GM12864 (cell line): ENCODE results near the gene LYPD4.

Experiments
- DNase-seq: peaks from one replicate; pipeline ENCODE4 v3.0.0-alpha.2; 2011; ENCODE audit warnings: low read depth
- H3K4me3 ChIP-seq: 2 replicates; pipeline ENCODE4 v1.5.1; 2011; ENCODE audit warnings: mild to moderate bottlenecking, low read depth, low read length, control low read depth
- CTCF ChIP-seq: IDR thresholded peaks from 2 replicates; pipeline ENCODE4 v1.5.1; 2011; ENCODE audit warnings: low read depth, mild to moderate bottlenecking, moderate library complexity, low read length, control low read depth, inconsistent platforms; ENCODE audit errors: missing control alignments

LYPD4 gene

GRCh38 chr19:41872775-41873647 is 28.5 kb upstream of the LYPD4 start:
- peak; percentile 85 for TF ChIP-seq CTCF
- no peak for DNase-seq

GRCh38 chr19:41872384-41872774 is 27.9 kb upstream of the LYPD4 start:
- TF ChIP-seq CTCF, result no peak
- H3K4me3 ChIP-seq, result no peak overlapping the region
- DNase-seq, result no peak

More at GRCh38 chr19:41872775-41873647, 28.5 kb upstream of the LYPD4 start:
- H3K4me3 ChIP-seq, result no peak overlapping the region

- no peak overlapping the region for H3K4me3 ChIP-seq
- DNase-seq, result peak; percentile 82
- no peak for TF ChIP-seq CTCF
Measured at GRCh38 chr19:41871573-41872383, 27.3 kb upstream of the LYPD4 start.

- no peak for DNase-seq
- no peak for TF ChIP-seq CTCF
- no peak overlapping the region for H3K4me3 ChIP-seq
Measured at GRCh38 chr19:41870401-41870873, 26.0 kb upstream of the LYPD4 start.

- no peak overlapping the region for H3K4me3 ChIP-seq
- no peak for TF ChIP-seq CTCF
- no peak for DNase-seq
Measured at GRCh38 chr19:41869374-41869955, 25.0 kb upstream of the LYPD4 start.

- H3K4me3 ChIP-seq, result no peak overlapping the region
- no peak for DNase-seq
- TF ChIP-seq CTCF, result no peak
Measured at GRCh38 chr19:41868989-41869300, 24.5 kb upstream of the LYPD4 start.
